ENCODE measurements around the gene ARHGAP19.
A peak's percentile ranks its signal among the peaks of the same experiment; 100 is the strongest.
"Not testable (repeated sequence)": the region's sequence is repeated elsewhere in the genome, so short reads cannot be mapped to it uniquely, and the experiment has no call there.

Gene ARHGAP19

DNA sequence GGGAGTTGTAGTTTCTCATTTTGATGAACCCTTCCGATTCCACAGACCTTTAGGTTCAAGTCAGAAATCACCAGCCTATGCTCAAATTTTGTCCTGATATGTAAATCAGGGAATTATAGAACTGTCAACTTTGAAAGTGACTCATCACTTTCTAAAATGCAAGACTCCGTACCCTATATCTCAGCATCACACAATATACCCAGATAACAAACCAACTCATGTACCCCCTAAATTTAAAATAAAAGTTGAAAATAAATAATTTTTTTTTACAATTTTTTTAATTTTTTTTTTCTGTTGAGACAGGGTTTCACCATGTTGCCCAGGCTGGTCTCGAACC is 393 bp upstream of the ARHGAP19 start:
- ATAC-seq = no peak
- TF ChIP-seq, protein P1, sequence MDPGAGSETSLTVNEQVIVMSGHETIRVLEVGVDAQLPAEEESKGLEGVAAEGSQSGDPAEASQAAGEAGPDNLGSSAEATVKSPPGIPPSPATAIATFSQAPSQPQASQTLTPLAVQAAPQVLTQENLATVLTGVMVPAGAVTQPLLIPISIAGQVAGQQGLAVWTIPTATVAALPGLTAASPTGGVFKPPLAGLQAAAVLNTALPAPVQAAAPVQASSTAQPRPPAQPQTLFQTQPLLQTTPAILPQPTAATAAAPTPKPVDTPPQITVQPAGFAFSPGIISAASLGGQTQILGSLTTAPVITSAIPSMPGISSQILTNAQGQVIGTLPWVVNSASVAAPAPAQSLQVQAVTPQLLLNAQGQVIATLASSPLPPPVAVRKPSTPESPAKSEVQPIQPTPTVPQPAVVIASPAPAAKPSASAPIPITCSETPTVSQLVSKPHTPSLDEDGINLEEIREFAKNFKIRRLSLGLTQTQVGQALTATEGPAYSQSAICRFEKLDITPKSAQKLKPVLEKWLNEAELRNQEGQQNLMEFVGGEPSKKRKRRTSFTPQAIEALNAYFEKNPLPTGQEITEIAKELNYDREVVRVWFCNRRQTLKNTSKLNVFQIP (CRISPR knock-in tag; IDR thresholded peaks at IDR 0.05; ENCODE audit: borderline replicate concordance, low read depth) = no peak
- TF ChIP-seq SNAI2 (CRISPR knock-in tag; IDR thresholded peaks at IDR 0.05) (no peak), PPARA (CRISPR knock-in tag; IDR thresholded peaks at IDR 0.05; ENCODE audit: borderline replicate concordance) (no peak), TCF4 (CRISPR knock-in tag; IDR thresholded peaks at IDR 0.05; ENCODE audit: borderline replicate concordance) (no peak), RARB (CRISPR knock-in tag; IDR thresholded peaks at IDR 0.05) (no peak)
- TF ChIP-seq, protein P2, sequence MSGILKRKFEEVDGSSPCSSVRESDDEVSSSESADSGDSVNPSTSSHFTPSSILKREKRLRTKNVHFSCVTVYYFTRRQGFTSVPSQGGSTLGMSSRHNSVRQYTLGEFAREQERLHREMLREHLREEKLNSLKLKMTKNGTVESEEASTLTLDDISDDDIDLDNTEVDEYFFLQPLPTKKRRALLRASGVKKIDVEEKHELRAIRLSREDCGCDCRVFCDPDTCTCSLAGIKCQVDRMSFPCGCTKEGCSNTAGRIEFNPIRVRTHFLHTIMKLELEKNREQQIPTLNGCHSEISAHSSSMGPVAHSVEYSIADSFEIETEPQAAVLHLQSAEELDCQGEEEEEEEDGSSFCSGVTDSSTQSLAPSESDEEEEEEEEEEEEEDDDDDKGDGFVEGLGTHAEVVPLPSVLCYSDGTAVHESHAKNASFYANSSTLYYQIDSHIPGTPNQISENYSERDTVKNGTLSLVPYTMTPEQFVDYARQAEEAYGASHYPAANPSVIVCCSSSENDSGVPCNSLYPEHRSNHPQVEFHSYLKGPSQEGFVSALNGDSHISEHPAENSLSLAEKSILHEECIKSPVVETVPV (CRISPR knock-in tag; IDR thresholded peaks at IDR 0.05) = no peak
- TF ChIP-seq, protein P3, sequence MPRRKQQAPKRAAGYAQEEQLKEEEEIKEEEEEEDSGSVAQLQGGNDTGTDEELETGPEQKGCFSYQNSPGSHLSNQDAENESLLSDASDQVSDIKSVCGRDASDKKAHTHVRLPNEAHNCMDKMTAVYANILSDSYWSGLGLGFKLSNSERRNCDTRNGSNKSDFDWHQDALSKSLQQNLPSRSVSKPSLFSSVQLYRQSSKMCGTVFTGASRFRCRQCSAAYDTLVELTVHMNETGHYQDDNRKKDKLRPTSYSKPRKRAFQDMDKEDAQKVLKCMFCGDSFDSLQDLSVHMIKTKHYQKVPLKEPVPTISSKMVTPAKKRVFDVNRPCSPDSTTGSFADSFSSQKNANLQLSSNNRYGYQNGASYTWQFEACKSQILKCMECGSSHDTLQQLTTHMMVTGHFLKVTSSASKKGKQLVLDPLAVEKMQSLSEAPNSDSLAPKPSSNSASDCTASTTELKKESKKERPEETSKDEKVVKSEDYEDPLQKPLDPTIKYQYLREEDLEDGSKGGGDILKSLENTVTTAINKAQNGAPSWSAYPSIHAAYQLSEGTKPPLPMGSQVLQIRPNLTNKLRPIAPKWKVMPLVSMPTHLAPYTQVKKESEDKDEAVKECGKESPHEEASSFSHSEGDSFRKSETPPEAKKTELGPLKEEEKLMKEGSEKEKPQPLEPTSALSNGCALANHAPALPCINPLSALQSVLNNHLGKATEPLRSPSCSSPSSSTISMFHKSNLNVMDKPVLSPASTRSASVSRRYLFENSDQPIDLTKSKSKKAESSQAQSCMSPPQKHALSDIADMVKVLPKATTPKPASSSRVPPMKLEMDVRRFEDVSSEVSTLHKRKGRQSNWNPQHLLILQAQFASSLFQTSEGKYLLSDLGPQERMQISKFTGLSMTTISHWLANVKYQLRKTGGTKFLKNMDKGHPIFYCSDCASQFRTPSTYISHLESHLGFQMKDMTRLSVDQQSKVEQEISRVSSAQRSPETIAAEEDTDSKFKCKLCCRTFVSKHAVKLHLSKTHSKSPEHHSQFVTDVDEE (CRISPR knock-in tag; IDR thresholded peaks at IDR 0.05) = no peak
- TF ChIP-seq, protein P4, sequence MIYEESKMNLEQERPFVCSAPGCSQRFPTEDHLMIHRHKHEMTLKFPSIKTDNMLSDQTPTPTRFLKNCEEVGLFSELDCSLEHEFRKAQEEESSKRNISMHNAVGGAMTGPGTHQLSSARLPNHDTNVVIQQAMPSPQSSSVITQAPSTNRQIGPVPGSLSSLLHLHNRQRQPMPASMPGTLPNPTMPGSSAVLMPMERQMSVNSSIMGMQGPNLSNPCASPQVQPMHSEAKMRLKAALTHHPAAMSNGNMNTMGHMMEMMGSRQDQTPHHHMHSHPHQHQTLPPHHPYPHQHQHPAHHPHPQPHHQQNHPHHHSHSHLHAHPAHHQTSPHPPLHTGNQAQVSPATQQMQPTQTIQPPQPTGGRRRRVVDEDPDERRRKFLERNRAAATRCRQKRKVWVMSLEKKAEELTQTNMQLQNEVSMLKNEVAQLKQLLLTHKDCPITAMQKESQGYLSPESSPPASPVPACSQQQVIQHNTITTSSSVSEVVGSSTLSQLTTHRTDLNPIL (CRISPR knock-in tag; IDR thresholded peaks at IDR 0.05; ENCODE audit: low read depth) = no peak

DNA sequence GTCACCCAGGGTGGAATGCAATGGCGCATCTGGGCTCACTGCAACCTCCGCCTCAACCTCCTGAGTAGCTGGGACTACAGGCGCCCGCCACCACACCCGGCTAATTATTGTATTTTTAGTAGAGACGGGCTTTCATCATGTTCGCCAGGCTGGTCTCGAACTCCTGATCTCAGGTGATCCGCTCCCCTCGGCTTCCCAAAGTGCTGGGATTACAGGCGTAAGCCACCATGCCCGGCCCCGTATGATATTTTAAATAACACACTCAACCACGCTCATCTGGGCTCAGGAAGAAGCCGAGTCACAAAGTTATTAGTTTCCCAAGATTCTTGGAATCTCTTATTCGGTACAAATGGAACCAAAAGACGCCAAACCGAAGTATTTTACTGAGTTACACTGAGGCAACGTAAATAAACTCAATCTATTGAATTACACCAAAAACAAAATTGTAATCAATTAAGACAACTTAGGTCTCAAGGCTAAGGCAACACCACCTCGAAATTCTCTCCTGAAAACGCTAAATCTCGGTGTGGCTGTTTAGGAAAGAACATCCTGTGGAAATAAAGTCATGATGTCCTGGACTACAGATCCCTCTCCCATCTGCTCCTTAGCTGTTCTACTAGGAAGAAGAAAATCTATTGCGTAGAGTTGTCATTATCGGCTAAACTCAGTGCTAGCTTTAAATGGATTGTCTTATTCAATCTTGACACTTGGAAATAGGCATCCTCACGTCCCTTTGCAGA is 910 bp downstream of the ARHGAP19 start:
- TF ChIP-seq RARB (CRISPR knock-in tag; IDR thresholded peaks at IDR 0.05) = no peak
- TF ChIP-seq, protein P4 (CRISPR knock-in tag; IDR thresholded peaks at IDR 0.05; ENCODE audit: low read depth) = 0 out of 2 replicates have a peak, but pooled peaks have one; percentile 14
- peak; percentile 40 for ATAC-seq

DNA sequence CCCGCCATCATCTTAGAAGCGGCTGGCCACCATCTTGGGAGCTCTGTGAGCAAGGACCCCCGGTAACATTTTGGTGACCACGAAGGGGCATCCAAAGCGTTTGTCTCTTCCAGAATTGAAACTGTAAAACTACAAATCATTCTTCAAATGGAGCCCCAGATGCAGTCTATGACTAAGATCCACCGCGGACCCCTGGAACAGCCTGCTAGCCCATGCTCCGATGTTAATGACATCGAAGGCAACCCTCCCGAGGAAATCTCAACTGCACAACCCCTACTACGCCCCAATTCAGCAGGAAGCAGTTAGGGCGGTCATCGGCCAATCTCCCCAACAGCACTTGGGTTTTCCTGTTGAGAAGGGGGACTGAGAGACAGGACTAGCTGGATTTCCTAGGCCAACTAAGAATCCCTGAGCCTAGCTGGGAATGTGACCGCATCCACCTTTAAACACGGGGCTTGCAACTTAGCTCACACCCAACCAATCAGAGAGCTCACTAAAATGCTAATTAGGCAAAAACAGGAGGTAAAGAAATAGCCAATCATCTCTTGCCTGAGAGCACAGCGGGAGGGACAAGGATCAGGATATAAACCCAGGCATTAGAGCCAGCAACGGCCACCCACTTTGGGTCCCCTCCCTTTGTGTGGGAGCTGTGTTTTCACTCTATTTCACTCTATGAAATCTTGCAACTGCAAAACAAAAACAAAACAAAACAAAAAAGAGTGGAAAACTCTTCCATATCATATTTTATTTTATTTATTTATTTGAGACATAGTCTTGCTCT is 1.7 kb downstream of the ARHGAP19 start:
- not testable (repeated sequence) for ATAC-seq

DNA sequence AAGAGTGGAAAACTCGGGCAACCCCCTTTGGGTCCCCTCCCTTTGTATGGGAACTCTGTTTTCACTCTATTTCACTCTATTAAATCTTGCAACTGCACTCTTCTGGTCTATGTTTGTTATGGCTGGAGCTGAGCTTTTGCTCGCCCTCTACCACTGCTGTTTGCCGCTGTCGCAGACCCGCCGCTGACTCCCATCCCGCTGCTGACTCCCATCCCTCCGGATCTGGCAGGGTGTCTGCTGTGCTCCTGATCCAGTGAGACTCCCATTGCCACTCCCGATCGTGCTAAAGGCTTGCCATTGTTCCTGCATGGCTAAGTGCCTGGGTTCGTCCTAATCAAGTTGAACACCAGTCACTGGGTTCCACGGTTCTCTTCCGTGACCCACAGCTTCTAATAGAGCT is 2.4 kb downstream of the ARHGAP19 start:
- not testable (repeated sequence) for ATAC-seq

DNA sequence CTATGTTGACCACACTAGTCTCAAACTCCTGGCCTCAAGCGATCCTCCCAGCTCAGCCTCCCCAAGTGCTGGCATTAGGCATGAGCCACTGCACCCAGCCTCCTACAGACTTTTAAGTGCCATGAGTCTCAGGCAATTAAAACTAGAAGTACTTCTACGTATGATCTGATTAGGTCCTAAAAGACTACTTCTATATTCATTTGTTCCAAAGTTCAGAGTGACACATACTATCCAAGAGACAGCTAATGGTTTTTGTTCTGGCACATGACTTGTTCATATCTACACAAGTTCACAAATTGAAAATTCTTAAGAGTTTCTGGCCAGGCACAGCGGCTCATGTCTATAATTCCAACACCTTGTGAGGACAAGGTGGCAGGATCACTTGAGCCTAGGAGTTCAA is 11.7 kb downstream of the ARHGAP19 start:
- no peak for ATAC-seq
- TF ChIP-seq ISL1 (CRISPR knock-in tag; IDR thresholded peaks at IDR 0.05) = no peak
- TF ChIP-seq, protein P4 (CRISPR knock-in tag; IDR thresholded peaks at IDR 0.05; ENCODE audit: low read depth) = no peak
- TF ChIP-seq BACH2 (CRISPR knock-in tag; IDR thresholded peaks at IDR 0.05; ENCODE audit: borderline replicate concordance) = no peak
- no peak for TF ChIP-seq ZFP30 (CRISPR knock-in tag; IDR thresholded peaks at IDR 0.05)
- TF ChIP-seq ESRRG (CRISPR knock-in tag; IDR thresholded peaks at IDR 0.05) = no peak
- TF ChIP-seq ARNTL (CRISPR knock-in tag; IDR thresholded peaks at IDR 0.05; ENCODE audit: borderline replicate concordance, low read depth) = no peak
- TF ChIP-seq, protein P2 (CRISPR knock-in tag; IDR thresholded peaks at IDR 0.05) = no peak
- TF ChIP-seq, protein P3 (CRISPR knock-in tag; IDR thresholded peaks at IDR 0.05) = no peak
- TF ChIP-seq CSDC2 (CRISPR knock-in tag; IDR thresholded peaks at IDR 0.05) = no peak
- no peak for TF ChIP-seq TCF4 (CRISPR knock-in tag; IDR thresholded peaks at IDR 0.05; ENCODE audit: borderline replicate concordance)
- TF ChIP-seq ZC3H10 (CRISPR knock-in tag; IDR thresholded peaks at IDR 0.05) = no peak
